ENCODE measurements around the gene GARNL3.

DNA sequence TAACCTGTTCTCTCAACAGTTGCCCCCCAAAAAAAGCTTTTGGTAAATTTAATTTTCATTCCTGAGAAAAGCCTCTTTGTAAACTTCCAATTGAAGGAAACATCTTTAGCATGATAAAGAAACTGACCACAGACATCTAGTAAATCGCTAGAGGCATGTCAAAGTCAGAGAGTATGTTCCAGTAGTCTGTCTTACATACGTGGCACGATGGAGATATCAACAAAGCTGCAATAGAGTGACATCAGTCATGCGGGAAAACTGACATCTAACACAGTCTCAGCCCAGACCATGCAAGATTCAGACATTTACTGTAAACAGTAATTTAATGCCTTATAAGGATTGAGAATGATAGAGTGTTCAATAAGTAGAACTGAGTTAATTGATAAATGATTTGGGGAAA lies 45.1 kb downstream of the GARNL3 start:
- TF ChIP-seq EZH2 (IDR thresholded peaks at IDR 0.05) (no peak), POLR2AphosphoS5 (IDR thresholded peaks at IDR 0.05; ENCODE audit: borderline replicate concordance, low read depth, low read length) (no peak)
